ENCODE measurements around the gene ZG16.

The ZG16 gene

DNA sequence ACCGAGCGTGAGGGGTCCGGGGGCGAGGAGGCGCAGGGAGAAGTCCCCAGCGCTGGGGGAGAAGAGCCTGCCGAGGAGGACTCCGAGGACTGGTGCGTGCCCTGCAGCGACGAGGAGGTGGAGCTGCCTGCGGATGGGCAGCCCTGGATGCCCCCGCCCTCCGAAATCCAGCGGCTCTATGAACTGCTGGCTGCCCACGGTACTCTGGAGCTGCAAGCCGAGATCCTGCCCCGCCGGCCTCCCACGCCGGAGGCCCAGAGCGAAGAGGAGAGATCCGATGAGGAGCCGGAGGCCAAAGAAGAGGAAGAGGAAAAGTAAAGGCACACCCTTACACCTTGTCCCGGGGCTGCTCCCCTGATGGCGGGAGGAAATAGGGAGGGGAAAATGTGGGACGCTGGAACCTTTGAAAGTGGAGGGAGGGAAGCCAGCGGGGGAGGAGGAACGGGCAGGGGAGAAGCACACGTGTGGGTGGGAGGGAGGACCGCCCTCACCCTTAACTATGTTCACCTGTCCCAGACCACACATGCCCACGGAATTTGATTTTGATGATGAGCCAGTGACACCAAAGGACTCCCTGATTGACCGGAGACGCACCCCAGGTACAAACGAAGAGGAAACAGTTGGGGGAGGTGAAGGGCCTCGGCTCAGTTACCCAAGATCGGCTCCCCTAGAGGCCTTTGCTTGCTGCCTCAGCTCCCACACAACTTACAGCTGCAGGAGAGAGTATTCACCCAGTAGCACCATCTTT, 38.8 kb downstream of the ZG16 start:
- H3K4me3 ChIP-seq (replicated peaks; ENCODE audit: low read depth, low read length), result peak overlapping the region; percentile 81
- peak; percentile 69 for DNase-seq (ENCODE audit: low read depth)
- TF ChIP-seq, protein P1, sequence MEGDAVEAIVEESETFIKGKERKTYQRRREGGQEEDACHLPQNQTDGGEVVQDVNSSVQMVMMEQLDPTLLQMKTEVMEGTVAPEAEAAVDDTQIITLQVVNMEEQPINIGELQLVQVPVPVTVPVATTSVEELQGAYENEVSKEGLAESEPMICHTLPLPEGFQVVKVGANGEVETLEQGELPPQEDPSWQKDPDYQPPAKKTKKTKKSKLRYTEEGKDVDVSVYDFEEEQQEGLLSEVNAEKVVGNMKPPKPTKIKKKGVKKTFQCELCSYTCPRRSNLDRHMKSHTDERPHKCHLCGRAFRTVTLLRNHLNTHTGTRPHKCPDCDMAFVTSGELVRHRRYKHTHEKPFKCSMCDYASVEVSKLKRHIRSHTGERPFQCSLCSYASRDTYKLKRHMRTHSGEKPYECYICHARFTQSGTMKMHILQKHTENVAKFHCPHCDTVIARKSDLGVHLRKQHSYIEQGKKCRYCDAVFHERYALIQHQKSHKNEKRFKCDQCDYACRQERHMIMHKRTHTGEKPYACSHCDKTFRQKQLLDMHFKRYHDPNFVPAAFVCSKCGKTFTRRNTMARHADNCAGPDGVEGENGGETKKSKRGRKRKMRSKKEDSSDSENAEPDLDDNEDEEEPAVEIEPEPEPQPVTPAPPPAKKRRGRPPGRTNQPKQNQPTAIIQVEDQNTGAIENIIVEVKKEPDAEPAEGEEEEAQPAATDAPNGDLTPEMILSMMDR (IDR thresholded peaks at IDR 0.05; ENCODE audit: low read length, missing control alignments), result peak; percentile 24

DNA sequence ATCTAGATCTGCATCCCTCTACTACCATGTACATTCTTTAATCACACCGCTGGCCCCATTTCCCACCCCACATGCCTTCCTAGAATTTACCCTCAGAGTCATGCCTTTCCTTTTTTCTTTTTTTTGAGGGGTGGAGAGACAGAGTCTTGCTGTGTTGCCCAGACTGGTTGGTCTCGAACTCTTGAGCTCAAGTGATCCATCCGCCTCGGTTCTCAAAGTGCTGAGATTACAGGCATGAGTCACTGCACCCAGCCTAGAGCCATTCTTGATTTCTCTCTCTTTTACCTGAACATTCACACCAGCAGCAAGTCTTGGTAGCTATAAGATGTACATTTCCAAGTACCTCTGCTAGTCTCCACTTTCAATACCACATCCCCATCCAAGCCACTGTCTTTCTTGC, 40.0 kb downstream of the ZG16 start:
- TF ChIP-seq, protein P1 (IDR thresholded peaks at IDR 0.05; ENCODE audit: low read length, missing control alignments), result no peak
- DNase-seq (ENCODE audit: low read depth), result no peak
- no peak overlapping the region for H3K4me3 ChIP-seq (replicated peaks; ENCODE audit: low read depth, low read length)

DNA sequence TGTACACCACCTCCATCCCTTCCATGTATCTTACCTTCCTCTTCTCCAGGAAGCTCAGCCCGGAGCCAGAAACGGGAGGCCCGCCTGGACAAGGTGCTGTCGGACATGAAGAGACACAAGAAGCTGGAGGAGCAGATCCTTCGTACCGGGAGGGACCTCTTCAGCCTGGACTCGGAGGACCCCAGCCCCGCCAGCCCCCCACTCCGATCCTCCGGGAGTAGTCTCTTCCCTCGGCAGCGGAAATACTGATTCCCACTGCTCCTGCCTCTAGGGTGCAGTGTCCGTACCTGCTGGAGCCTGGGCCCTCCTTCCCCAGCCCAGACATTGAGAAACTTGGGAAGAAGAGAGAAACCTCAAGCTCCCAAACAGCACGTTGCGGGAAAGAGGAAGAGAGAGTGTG, 41.5 kb downstream of the ZG16 start:
- TF ChIP-seq, protein P1 (IDR thresholded peaks at IDR 0.05; ENCODE audit: low read length, missing control alignments), result no peak
- DNase-seq (ENCODE audit: low read depth), result no peak
- H3K4me3 ChIP-seq (replicated peaks; ENCODE audit: low read depth, low read length), result peak overlapping the region; percentile 96

DNA sequence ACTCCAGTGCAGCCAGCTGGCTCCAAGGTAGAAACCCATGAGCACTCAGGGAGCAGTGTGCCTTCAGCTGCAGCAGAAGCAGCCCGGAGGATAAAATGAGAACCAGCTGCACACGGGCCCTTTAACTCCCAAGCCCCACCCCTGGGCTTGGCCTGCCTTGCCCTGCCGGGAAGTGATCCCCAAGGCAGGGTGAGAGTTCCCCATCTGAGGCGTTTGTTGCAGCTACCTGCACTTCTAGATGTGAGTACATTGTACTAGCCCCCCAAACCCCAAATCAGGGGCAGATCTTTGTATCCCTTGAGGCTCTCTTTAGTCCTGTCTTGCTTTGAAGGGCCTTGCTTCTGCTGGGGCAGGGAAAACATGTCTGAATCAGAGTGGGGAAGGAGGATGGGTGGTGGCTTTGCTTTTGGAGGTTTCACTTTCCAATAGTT, 42.2 kb downstream of the ZG16 start, which contains the start of gene MVP:
Gene MVP (plus strand): TSS at position 192 of the 431 bp plus-strand sequence. CDS start 10,088 bp downstream, outside the sequence.
- peak; percentile 63 for DNase-seq (ENCODE audit: low read depth)
- TF ChIP-seq, protein P1 (IDR thresholded peaks at IDR 0.05; ENCODE audit: low read length, missing control alignments), result no peak
- H3K4me3 ChIP-seq (replicated peaks; ENCODE audit: low read depth, low read length), result peak within 1 kb of the TSS; percentile 96

DNA sequence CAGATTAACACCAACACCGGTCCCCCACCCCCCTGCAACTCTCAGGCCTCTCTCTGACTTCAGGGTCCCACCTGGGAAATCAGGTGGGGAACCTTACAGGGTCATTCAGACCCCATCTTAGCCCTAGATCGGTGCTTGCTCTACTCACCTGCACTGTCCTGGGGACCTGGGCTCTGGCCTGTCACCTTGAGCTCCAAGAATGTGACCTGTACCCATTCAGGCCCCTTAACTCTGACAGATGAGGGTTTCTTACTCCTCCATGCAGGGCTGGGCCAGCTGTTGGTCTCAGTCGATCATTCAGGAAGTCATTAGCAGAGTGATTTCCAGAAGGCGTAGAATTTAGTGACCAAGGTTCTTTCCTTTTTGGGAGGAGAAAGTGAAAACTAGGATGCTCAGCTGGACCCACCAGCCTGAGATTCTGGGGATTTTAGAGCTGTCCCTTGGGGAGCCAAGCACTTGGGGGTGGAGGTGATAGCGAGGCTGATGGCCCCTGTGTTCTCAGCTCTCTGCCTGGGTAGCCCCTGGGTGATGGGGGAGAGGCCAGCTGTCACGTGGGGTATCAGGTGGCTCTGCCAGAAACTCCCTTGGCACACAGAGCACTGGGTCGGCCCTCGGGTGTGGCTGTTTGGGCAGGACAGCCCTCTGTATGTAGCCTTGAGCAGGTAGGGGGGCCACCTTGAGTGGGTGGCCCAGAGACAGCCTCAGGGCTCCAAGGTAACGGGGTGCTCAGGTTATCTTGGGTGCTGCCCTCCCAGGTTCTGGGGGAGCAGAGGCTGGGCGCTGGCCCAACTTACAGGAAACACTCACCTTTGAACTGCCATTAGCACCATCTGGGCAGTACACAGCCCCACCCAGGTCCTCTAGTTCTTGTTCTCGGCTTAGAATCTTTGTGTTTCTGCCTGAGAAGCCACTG, 42.9 kb downstream of the ZG16 start:
- TF ChIP-seq, protein P1 (IDR thresholded peaks at IDR 0.05; ENCODE audit: low read length, missing control alignments), result no peak

DNA sequence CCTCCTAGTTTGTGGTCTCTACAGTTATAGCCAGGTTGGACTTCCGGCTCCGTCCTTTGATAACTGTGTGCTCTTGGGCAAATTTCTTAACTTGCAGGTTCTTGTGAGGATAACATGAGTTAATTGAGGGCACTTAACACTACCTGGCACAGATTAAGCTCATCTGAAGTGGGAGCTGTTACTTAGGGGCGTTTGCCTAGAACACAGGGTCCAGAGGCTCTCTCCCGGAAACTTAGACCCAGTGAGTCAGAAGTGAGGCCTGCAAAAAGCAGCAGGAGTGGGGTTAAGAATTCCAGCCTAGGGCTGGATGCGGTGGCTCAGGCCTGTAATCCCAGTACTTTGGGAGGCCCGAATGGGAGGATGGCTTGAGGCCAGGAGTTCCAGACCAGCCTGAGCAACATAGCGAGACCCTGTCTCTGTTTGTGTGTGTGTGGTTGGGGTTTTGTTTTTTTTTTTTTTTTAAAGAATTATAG, 43.6 kb downstream of the ZG16 start:
- TF ChIP-seq, protein P1 (IDR thresholded peaks at IDR 0.05; ENCODE audit: low read length, missing control alignments), result no peak
- peak; percentile 75 for DNase-seq (ENCODE audit: low read depth)
- H3K4me3 ChIP-seq (replicated peaks; ENCODE audit: low read depth, low read length), result peak overlapping the region; percentile 96

More for the DNA sequence above, 42.9 kb downstream of the ZG16 start:
- DNase-seq (ENCODE audit: low read depth), result peak; percentile 23
- peak overlapping the region; percentile 96 for H3K4me3 ChIP-seq (replicated peaks; ENCODE audit: low read depth, low read length)

All from fibroblast of pulmonary artery (primary cell).